ENCODE measurements around the gene ERFE. TPM values are rescaled to one million over a fixed set of nuclear protein-coding genes. Genes with fewer than 3 reads are reported as not detected.

Gene ERFE, protein sequence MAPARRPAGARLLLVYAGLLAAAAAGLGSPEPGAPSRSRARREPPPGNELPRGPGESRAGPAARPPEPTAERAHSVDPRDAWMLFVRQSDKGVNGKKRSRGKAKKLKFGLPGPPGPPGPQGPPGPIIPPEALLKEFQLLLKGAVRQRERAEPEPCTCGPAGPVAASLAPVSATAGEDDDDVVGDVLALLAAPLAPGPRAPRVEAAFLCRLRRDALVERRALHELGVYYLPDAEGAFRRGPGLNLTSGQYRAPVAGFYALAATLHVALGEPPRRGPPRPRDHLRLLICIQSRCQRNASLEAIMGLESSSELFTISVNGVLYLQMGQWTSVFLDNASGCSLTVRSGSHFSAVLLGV
- 0.17 and 0.19 TPM in 2 replicates for total RNA-seq
- 0.21 TPM for total RNA-seq (2013)
- polyA plus RNA-seq: not detected in 2 replicates
- 0.26 and 0.50 TPM in 2 replicates for polyA minus RNA-seq

DNA sequence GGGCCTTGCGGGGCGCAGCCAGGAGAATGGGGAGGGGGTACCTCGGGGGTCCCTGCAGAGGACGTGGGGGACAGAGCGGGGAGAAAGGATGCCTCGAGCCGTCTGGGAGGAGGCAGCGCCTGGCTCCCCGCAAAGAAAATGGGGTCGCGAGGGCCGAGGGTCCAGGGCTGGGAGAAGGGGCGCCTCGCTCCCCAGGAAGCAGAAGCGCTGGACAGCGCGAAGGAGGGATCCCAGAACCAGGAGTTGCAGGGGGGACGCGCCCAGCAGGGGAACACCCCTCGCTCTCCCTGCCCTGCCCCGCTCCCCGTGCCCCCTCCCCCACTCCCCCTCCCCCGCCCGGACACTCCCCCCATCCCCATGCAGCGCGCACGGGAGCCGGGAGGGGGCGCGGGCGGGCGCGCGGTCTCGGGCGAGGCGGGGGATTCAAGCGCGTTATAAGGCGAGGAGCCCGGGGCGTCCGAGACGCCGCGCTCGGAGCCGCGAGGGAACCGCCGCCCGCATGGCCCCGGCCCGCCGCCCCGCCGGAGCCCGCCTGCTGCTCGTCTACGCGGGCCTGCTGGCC, at the start of gene ERFE:
ERFE (plus strand) TSS at position 462 of the 562 bp plus-strand sequence; CDS start at position 500, 38 bp downstream.
- ATAC-seq (ENCODE audit: low read depth): peak; percentile 78
- H3K4me3 Mint-ChIP-seq: peak within 1 kb of the TSS; percentile 84
- H3K4me2 ChIP-seq (replicated peaks; ENCODE audit: low read depth, low read length, poor library complexity, severe bottlenecking): peak within 1 kb of the TSS; percentile 81
- intact Hi-C loops (cut with micrococcal nuclease): no loop called here
- no peak within 1 kb of the TSS for H3K27ac ChIP-seq (ENCODE audit: low read length in 2 of 2)
- ChIA-PET CTCF (interaction anchor here (2.9 kb wide), 1 partner anchor 105 kb away, joined by 22 read pairs; no protein-coding TSS in a partner anchor), POLR2A (no interaction called here)
- H3K27ac Mint-ChIP-seq: no peak within 1 kb of the TSS
- H2AFZ ChIP-seq (ENCODE audit: insufficient read depth, low read depth, low read length, poor library complexity, severe bottlenecking): peak within 1 kb of the TSS; percentile 51
- WGBS (ENCODE audit: insufficient coverage): 6% methylated on average over 47 of the region's 61 CpGs
- peak within 1 kb of the TSS in 2 of 5 experiments; percentile 30 for H3K4me3 ChIP-seq (ENCODE audit: control extremely low read depth in 1 of 5, extremely low read depth in 1 of 5, insufficient read depth in 1 of 5, low read depth in 2 of 5, low read length in 4 of 5)
- H3K9ac ChIP-seq (ENCODE audit: low read length): peak within 1 kb of the TSS; percentile 42
- peaks cover 0 to 28% (median 8%) of the 10 kb centered on the region in 4 experiments for H3K27me3 ChIP-seq (replicated peaks in 1 of 4; ENCODE audit: control extremely low read depth in 1 of 4, control insufficient read depth in 3 of 4, insufficient read depth in 4 of 4, low read length in 3 of 4)
- peaks cover 16 to 19% of the 10 kb centered on the region in 2 donors for H3K4me1 ChIP-seq (ENCODE audit: control insufficient read depth in 2 of 2, insufficient read depth in 2 of 2, low read length in 2 of 2)
- H3K4me1 Mint-ChIP-seq: peaks cover 15% of the 10 kb centered on the region
- TF ChIP-seq, protein P1, sequence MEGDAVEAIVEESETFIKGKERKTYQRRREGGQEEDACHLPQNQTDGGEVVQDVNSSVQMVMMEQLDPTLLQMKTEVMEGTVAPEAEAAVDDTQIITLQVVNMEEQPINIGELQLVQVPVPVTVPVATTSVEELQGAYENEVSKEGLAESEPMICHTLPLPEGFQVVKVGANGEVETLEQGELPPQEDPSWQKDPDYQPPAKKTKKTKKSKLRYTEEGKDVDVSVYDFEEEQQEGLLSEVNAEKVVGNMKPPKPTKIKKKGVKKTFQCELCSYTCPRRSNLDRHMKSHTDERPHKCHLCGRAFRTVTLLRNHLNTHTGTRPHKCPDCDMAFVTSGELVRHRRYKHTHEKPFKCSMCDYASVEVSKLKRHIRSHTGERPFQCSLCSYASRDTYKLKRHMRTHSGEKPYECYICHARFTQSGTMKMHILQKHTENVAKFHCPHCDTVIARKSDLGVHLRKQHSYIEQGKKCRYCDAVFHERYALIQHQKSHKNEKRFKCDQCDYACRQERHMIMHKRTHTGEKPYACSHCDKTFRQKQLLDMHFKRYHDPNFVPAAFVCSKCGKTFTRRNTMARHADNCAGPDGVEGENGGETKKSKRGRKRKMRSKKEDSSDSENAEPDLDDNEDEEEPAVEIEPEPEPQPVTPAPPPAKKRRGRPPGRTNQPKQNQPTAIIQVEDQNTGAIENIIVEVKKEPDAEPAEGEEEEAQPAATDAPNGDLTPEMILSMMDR (IDR thresholded peaks at IDR 0.05): peak; percentile 62
- TF ChIP-seq EZH2 (IDR thresholded peaks at IDR 0.05; ENCODE audit: borderline replicate concordance, insufficient read depth, low read depth, low read length, poor library complexity, severe bottlenecking): no peak
- peak; percentile 69 for DNase-seq
- no peaks in the 10 kb centered on the region for H4K20me1 ChIP-seq (ENCODE audit: control insufficient read depth, insufficient read depth, low read length, poor library complexity, severe bottlenecking)
- H3K9me3 ChIP-seq (ENCODE audit: control extremely low read depth in 1 of 3, control insufficient read depth in 2 of 3, insufficient read depth in 1 of 3, low read length in 2 of 3): peaks cover 0 to 26% (median 0%) of the 10 kb centered on the region in 3 donors
- H3K9me3 Mint-ChIP-seq (ENCODE audit: insufficient read depth): no peaks in the 10 kb centered on the region
- no peaks in the 10 kb centered on the region for H3K79me2 ChIP-seq (ENCODE audit: control insufficient read depth, insufficient read depth, low read length)
- H3K27me3 Mint-ChIP-seq: peaks cover 15% of the 10 kb centered on the region
- no peaks in the 10 kb centered on the region for H3K36me3 ChIP-seq (replicated peaks in 1 of 2; ENCODE audit: control extremely low read depth in 1 of 2, control insufficient read depth in 1 of 2, extremely low read depth in 1 of 2, insufficient read depth in 2 of 2, low read length in 1 of 2)

DNA sequence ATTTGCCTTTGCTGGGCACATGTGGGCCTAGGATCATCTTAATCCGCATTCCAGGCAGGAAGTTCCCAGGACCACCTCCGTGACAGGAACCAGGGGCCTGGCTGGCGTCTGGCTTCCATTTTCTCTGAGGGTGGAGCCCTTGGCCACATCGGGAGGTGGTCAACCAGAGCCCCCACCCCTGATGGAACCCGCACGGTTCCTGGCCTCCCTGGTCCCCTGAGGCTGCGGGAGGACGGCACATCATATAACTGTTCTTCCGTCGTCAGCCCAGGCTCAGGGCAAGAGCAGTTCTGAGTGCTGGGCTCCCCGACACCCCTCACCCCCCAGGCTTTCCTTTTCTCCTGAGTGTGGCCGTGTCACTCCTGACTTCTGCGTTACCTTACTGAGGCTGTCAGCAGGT, 45.2 kb upstream of the ERFE start:
- ChIA-PET POLR2A (no interaction called here), CTCF (no interaction called here)
- ATAC-seq (ENCODE audit: low read depth): no peak
- no peak for DNase-seq
- Histone ChIP-seq H3K9me3 (ENCODE audit: control extremely low read depth in 1 of 3, control insufficient read depth in 2 of 3, insufficient read depth in 1 of 3, low read length in 2 of 3) (peaks cover 2 to 6% (median 3%) of the 10 kb centered on the region in 3 donors), H3K4me3 (ENCODE audit: control extremely low read depth in 1 of 5, extremely low read depth in 1 of 5, insufficient read depth in 1 of 5, low read depth in 2 of 5, low read length in 4 of 5) (no peak overlapping the region), H3K36me3 (replicated peaks in 1 of 2; ENCODE audit: control extremely low read depth in 1 of 2, control insufficient read depth in 1 of 2, extremely low read depth in 1 of 2, insufficient read depth in 2 of 2, low read length in 1 of 2) (no peaks in the 10 kb centered on the region), H2AFZ (ENCODE audit: insufficient read depth, low read depth, low read length, poor library complexity, severe bottlenecking) (no peak overlapping the region), H4K20me1 (ENCODE audit: control insufficient read depth, insufficient read depth, low read length, poor library complexity, severe bottlenecking) (no peaks in the 10 kb centered on the region), H3K27me3 (replicated peaks in 1 of 4; ENCODE audit: control extremely low read depth in 1 of 4, control insufficient read depth in 3 of 4, insufficient read depth in 4 of 4, low read length in 3 of 4) (peaks cover 0 to 8% (median 0%) of the 10 kb centered on the region in 4 experiments), H3K9ac (ENCODE audit: low read length) (no peak overlapping the region), H3K27ac (ENCODE audit: low read length in 2 of 2) (no peak overlapping the region), H3K4me1 (ENCODE audit: control insufficient read depth in 2 of 2, insufficient read depth in 2 of 2, low read length in 2 of 2) (peaks cover 11 to 12% of the 10 kb centered on the region in 2 donors), H3K79me2 (ENCODE audit: control insufficient read depth, insufficient read depth, low read length) (no peaks in the 10 kb centered on the region), H3K4me2 (replicated peaks; ENCODE audit: low read depth, low read length, poor library complexity, severe bottlenecking) (no peak overlapping the region)
- H3K27ac Mint-ChIP-seq: no peak overlapping the region
- peaks cover 9% of the 10 kb centered on the region for H3K4me1 Mint-ChIP-seq
- no peak overlapping the region for H3K4me3 Mint-ChIP-seq
- H3K27me3 Mint-ChIP-seq: peaks cover 6% of the 10 kb centered on the region
- intact Hi-C loops (cut with micrococcal nuclease): no loop called here
- TF ChIP-seq, protein P1 (IDR thresholded peaks at IDR 0.05): no peak
- no peak for TF ChIP-seq EZH2 (IDR thresholded peaks at IDR 0.05; ENCODE audit: borderline replicate concordance, insufficient read depth, low read depth, low read length, poor library complexity, severe bottlenecking)
- H3K9me3 Mint-ChIP-seq (ENCODE audit: insufficient read depth): peaks cover 6% of the 10 kb centered on the region
- 88% methylated on average over 13 of the region's 13 CpGs for WGBS (ENCODE audit: insufficient coverage)

Data from B cell (primary cell).